GM23248 (cell line): ENCODE data around the gene PITPNM3.

Source experiments
- EZH2 ChIP-seq: fragments of 200-600 bp; sonication (generic); IDR thresholded peaks from 2 replicates; pipeline ENCODE4 v1.6.1; 2018; ENCODE audit warnings: antibody characterized with exemption, mild to moderate bottlenecking; ENCODE audit not compliant: insufficient read depth, poor library complexity, severe bottlenecking
- EZH2phosphoT487 ChIP-seq: fragments of 200-600 bp; sonication (generic); IDR thresholded peaks from 2 replicates; pipeline ENCODE4 v1.6.1; 2018; ENCODE audit warnings: antibody characterized with exemption, moderate library complexity, mild to moderate bottlenecking, low read depth; ENCODE audit not compliant: insufficient read depth

- TF ChIP-seq EZH2 (no peak), EZH2phosphoT487 (no peak)
These were observed 48.8 kb downstream of the PITPNM3 start for GRCh38 chr17:6507535-6507934.
